SK-N-SH (cell line): ENCODE measurements around the gene CCL16. TPM values are rescaled to one million over a fixed set of nuclear protein-coding genes. Genes with fewer than 3 reads are reported as not detected.

Source experiments
- CTCF ChIA-PET: fragments of 300-600, 350-600 bp; formaldehyde crosslinking; extraction: SDS; loops from one replicate; lab custom pipeline; 2021; lab: Yijun Ruan, JAX
- POLR2A ChIA-PET: fragments of 350-600 bp; sonication (Branson Sonifier 250); formaldehyde crosslinking; extraction: SDS; loops from one replicate; lab custom pipeline; 2020; ENCODE audit warnings: antibody characterized with exemption, inconsistent platforms; lab: Yijun Ruan, JAX
- DNase-seq: peaks from one replicate; pipeline ENCODE4 v3.0.0; 2012
- H2AFZ ChIP-seq: fragments of 200-600 bp; sonication (generic); 2 replicates; pipeline ENCODE4 v1.8.1; 2016; ENCODE audit warnings: antibody characterized with exemption, mild to moderate bottlenecking, low read depth
- H3F3A ChIP-seq: fragments of 200-600 bp; sonication (generic); replicated peaks from 2 replicates; pipeline ENCODE3; 2016; ENCODE audit warnings: antibody characterized with exemption, mild to moderate bottlenecking; ENCODE audit not compliant: insufficient read depth
- H3K27ac ChIP-seq, 2 experiments: fragments of 200-500 bp in 1 of 2; fragments of 200-600 bp in 1 of 2; sonication (Bioruptor generic) in 1 of 2; sonication (generic), shearing (Covaris generic) in 1 of 2; 2 replicates each; pipeline versions ENCODE4 v1.5.1 to v1.6.1; 2014 to 2016; ENCODE audit warnings: low read depth in 2 of 2, inconsistent platforms in 1 of 2, low read length in 1 of 2, mild to moderate bottlenecking in 1 of 2, mixed read lengths in 1 of 2
- H3K27me3 ChIP-seq: fragments of 200-600 bp; sonication (generic), shearing (Covaris generic); 2 replicates; pipeline ENCODE4 v1.6.1; 2016; ENCODE audit warnings: mixed run types; ENCODE audit not compliant: insufficient read depth
- H3K36me3 ChIP-seq, 2 experiments: fragments of 200-500 bp in 1 of 2; fragments of 200-600 bp in 1 of 2; sonication (Bioruptor generic) in 1 of 2; sonication (generic) in 1 of 2; replicated peaks in 1 of 2; 2 replicates each; pipeline versions ENCODE3 to v1.5.1; 2014 to 2016; ENCODE audit warnings: low read length in 1 of 2, mild to moderate bottlenecking in 1 of 2; ENCODE audit not compliant: insufficient read depth in 2 of 2, control insufficient read depth in 1 of 2
- H3K4me1 ChIP-seq, 2 experiments: fragments of 200-500 bp in 1 of 2; fragments of 200-600 bp in 1 of 2; sonication (Bioruptor generic) in 1 of 2; sonication (generic), shearing (Covaris generic) in 1 of 2; 2 replicates each; pipeline versions ENCODE4 v1.5.1 to v1.6.1; 2014 to 2016; ENCODE audit warnings: low read depth in 1 of 2, low read length in 1 of 2, mixed run types in 1 of 2; ENCODE audit not compliant: insufficient read depth in 2 of 2, control insufficient read depth in 1 of 2
- H3K4me2 ChIP-seq: fragments of 200-600 bp; sonication (generic), shearing (Covaris generic); 2 replicates; pipeline ENCODE4 v1.6.1; 2017; ENCODE audit warnings: mixed run types
- H3K4me3 ChIP-seq, 2 experiments: fragments of 200-500 bp in 1 of 2; fragments of 200-600 bp in 1 of 2; sonication (Bioruptor generic) in 1 of 2; sonication (generic), shearing (Covaris generic) in 1 of 2; 2 replicates each; pipeline versions ENCODE4 v1.5.1 to v1.8.1; 2014 to 2016; ENCODE audit warnings: low read depth in 2 of 2, inconsistent platforms in 1 of 2, low read length in 1 of 2, mild to moderate bottlenecking in 1 of 2, mixed read lengths in 1 of 2, moderate library complexity in 1 of 2
- H3K79me2 ChIP-seq: fragments of 200-600 bp; sonication (generic); 2 replicates; pipeline ENCODE4 v1.8.1; 2017; ENCODE audit warnings: mild to moderate bottlenecking; ENCODE audit not compliant: insufficient read depth
- H3K9ac ChIP-seq: fragments of 200-600 bp; sonication (generic); 2 replicates; pipeline ENCODE4 v1.6.1; 2017; ENCODE audit warnings: mixed run types
- H3K9me2 ChIP-seq: fragments of 200-600 bp; sonication (generic); 2 replicates; pipeline ENCODE4 v1.6.1; 2017; ENCODE audit warnings: mixed run types
- H3K9me3 ChIP-seq: fragments of 200-600 bp; sonication (generic); 2 replicates; pipeline ENCODE4 v1.6.1; 2017; ENCODE audit warnings: mixed run types, mild to moderate bottlenecking, moderate library complexity
- H4K20me1 ChIP-seq: fragments of 200-600 bp; sonication (generic); 2 replicates; pipeline ENCODE4 v1.6.1; 2017; ENCODE audit warnings: mild to moderate bottlenecking, mixed run types; ENCODE audit not compliant: insufficient read depth
- CHD2 ChIP-seq: fragments of 150-350 bp; IDR thresholded peaks from 2 replicates; pipeline ENCODE4 v1.6.1; 2018; ENCODE audit warnings: low read length; ENCODE audit not compliant: partially characterized antibody
- EP300 ChIP-seq, 2 experiments: IDR thresholded peaks; 2 replicates each; pipeline versions ENCODE4 v1.4.0 to v1.6.1; 2012; ENCODE audit warnings: borderline replicate concordance in 1 of 2, low read depth in 1 of 2, low read length in 1 of 2
- EZH2phosphoT487 ChIP-seq: fragments of 200-600 bp; sonication (generic); IDR thresholded peaks from 2 replicates; pipeline ENCODE4 v1.6.1; 2017; ENCODE audit warnings: low read depth, mixed run types, mild to moderate bottlenecking, antibody characterized with exemption, moderate library complexity, borderline replicate concordance
- FOSL2 ChIP-seq: IDR thresholded peaks from 2 replicates; pipeline ENCODE4 v1.4.0; 2012; ENCODE audit warnings: low read depth, mild to moderate bottlenecking, moderate library complexity, borderline replicate concordance
- FOXJ3 ChIP-seq: sonication (generic); formaldehyde crosslinking; IDR thresholded peaks from 2 replicates; pipeline ENCODE4 v1.5.1; 2020; ENCODE audit warnings: mild to moderate bottlenecking, missing genetic modification reagents
- GABPA ChIP-seq: IDR thresholded peaks from 2 replicates; pipeline ENCODE4 v1.4.0; 2012; ENCODE audit warnings: low read depth, mild to moderate bottlenecking
- GATA2 ChIP-seq: sonication (generic); formaldehyde crosslinking; IDR thresholded peaks from 2 replicates; pipeline ENCODE4 v1.5.0; 2020; ENCODE audit warnings: mild to moderate bottlenecking, missing genetic modification reagents
- NFIC ChIP-seq: IDR thresholded peaks from 2 replicates; pipeline ENCODE4 v1.4.0; 2012; ENCODE audit warnings: borderline replicate concordance
- RFX5 ChIP-seq: IDR thresholded peaks from 2 replicates; pipeline ENCODE4 v1.6.1; 2012; ENCODE audit warnings: mild to moderate bottlenecking, improper control_type of control experiment, low read length
- SMC3 ChIP-seq: IDR thresholded peaks from 2 replicates; pipeline ENCODE4 v1.6.1; 2012; ENCODE audit warnings: low read depth, low read length, improper control_type of control experiment
- WGBS: methylation state at CpG from one replicate; pipeline ENCODE4 v1.1.6; 2017; ENCODE audit warnings: low lambda C conversion rate; 5-methylcytosine and 5-hydroxymethylcytosine counted together
- polyA plus RNA-seq, 3 experiments: library from polyadenylated mRNA; depleted of rRNA; stranded (reverse); fragments of >200 nt; gene quantifications; 2 replicates each; pipeline ENCODE4 v1.2.3, GENCODE V29; 2012
- TF ChIP-seq, protein P1 (sequence below): IDR thresholded peaks from 2 replicates; pipeline ENCODE4 v1.4.0; 2012; ENCODE audit warnings: low read depth, borderline replicate concordance
- TF ChIP-seq, protein P2 (sequence below): IDR thresholded peaks from 2 replicates; pipeline ENCODE4 v1.4.0; 2012; ENCODE audit warnings: low read depth, borderline replicate concordance
- TF ChIP-seq, protein P3 (sequence below): fragments of 150-350 bp; IDR thresholded peaks from 2 replicates; pipeline ENCODE4 v1.6.1; 2016; ENCODE audit warnings: mild to moderate bottlenecking, low read depth, low read length
- TF ChIP-seq, protein P4 (sequence below): IDR thresholded peaks from 2 replicates; pipeline ENCODE4 v1.6.1; 2012; ENCODE audit warnings: mild to moderate bottlenecking, low read depth, low read length, moderate library complexity
- TF ChIP-seq, protein P5 (sequence below): IDR thresholded peaks from 2 replicates; pipeline ENCODE4 v1.4.0; 2012; ENCODE audit warnings: low read depth
- TF ChIP-seq, protein P6 (sequence below): fragments of 150-350 bp; IDR thresholded peaks from 2 replicates; pipeline ENCODE4 v1.6.1; 2017; ENCODE audit warnings: antibody characterized with exemption, low read length, low read depth, borderline replicate concordance

CCL16 gene
- polyA plus RNA-seq, 1 of the 3 experiments (the other 2 are of a cell fraction): not detected

DNA sequence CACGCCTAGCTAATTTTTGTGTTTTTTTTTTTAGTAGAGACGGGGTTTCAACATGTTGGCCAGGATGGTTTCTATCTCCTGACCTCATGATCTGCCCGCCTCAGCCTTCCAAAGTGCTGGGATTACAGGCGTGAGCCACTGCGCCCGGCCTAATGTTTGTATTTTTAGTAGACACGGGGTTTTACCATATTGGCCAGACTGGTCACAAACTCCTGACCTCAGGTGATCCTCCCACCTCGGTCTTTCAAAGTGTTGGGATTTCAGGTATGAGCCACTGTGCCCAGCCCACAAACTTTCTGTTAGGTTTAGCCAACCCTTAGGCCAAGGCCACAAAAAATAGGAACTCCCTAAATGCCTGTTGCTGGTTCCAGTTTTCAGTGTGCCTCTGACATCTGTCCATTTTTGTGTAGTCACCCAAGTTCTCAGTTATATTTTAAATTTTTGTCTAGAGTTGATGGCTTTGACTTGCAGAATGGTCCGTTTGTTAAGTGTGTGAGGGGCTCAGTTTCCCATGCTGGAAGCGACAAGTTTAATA is 12.7 kb downstream of the CCL16 start (continued):
- TF ChIP-seq EP300 (IDR thresholded peaks at IDR 0.05; ENCODE audit: borderline replicate concordance in 1 of 2, low read depth in 1 of 2, low read length in 1 of 2): no peak
- TF ChIP-seq, protein P1, sequence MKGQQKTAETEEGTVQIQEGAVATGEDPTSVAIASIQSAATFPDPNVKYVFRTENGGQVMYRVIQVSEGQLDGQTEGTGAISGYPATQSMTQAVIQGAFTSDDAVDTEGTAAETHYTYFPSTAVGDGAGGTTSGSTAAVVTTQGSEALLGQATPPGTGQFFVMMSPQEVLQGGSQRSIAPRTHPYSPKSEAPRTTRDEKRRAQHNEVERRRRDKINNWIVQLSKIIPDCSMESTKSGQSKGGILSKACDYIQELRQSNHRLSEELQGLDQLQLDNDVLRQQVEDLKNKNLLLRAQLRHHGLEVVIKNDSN: no peak
- TF ChIP-seq GATA2 (CRISPR knock-in tag): no peak

DNA sequence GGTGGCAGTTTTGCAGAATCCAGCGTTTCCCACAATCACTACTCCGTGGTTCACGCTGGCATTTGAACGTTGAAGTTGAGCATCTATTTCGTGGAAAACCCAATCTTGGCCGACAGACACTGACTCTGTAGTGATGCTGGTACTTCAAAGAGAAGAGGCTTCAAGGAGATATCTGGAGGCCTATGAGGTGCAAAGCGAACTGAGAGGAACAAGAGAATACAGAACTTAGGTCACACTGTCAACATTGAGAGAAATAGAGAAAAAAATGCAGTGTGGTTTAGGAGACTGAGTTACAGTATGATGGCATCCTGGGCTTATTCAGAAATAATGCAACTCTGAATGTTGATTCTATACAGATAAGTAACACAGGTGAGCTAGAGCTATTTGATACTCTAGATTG is 16.0 kb downstream of the CCL16 start:
- Histone ChIP-seq H3K36me3 (no peaks in the 10 kb centered on the region), H3K4me1 (no peaks in the 10 kb centered on the region), H3K4me3 (no peak overlapping the region), H2AFZ (no peak overlapping the region), H4K20me1 (no peaks in the 10 kb centered on the region), H3K27ac (no peak overlapping the region), H3K79me2 (no peaks in the 10 kb centered on the region), H3F3A (no peaks in the 10 kb centered on the region), H3K9me2 (no peaks in the 10 kb centered on the region), H3K4me2 (no peak overlapping the region), H3K9ac (no peak overlapping the region), H3K9me3 (no peaks in the 10 kb centered on the region), H3K27me3 (peaks cover 40% of the 10 kb centered on the region)
- POLR2A ChIA-PET: no interaction called here
- CTCF ChIA-PET: interaction anchor here (1.0 to 2.2 kb wide), 2 partner anchors 11 to 184 kb away, joined by 4 to 10 read pairs; no protein-coding TSS in a partner anchor
- no peak for DNase-seq
- TF ChIP-seq, protein P1: no peak
- TF ChIP-seq, protein P2, sequence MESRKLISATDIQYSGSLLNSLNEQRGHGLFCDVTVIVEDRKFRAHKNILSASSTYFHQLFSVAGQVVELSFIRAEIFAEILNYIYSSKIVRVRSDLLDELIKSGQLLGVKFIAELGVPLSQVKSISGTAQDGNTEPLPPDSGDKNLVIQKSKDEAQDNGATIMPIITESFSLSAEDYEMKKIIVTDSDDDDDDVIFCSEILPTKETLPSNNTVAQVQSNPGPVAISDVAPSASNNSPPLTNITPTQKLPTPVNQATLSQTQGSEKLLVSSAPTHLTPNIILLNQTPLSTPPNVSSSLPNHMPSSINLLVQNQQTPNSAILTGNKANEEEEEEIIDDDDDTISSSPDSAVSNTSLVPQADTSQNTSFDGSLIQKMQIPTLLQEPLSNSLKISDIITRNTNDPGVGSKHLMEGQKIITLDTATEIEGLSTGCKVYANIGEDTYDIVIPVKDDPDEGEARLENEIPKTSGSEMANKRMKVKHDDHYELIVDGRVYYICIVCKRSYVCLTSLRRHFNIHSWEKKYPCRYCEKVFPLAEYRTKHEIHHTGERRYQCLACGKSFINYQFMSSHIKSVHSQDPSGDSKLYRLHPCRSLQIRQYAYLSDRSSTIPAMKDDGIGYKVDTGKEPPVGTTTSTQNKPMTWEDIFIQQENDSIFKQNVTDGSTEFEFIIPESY: no peak
- TF ChIP-seq, protein P3, sequence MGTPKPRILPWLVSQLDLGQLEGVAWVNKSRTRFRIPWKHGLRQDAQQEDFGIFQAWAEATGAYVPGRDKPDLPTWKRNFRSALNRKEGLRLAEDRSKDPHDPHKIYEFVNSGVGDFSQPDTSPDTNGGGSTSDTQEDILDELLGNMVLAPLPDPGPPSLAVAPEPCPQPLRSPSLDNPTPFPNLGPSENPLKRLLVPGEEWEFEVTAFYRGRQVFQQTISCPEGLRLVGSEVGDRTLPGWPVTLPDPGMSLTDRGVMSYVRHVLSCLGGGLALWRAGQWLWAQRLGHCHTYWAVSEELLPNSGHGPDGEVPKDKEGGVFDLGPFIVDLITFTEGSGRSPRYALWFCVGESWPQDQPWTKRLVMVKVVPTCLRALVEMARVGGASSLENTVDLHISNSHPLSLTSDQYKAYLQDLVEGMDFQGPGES: no peak
- TF ChIP-seq, protein P4, sequence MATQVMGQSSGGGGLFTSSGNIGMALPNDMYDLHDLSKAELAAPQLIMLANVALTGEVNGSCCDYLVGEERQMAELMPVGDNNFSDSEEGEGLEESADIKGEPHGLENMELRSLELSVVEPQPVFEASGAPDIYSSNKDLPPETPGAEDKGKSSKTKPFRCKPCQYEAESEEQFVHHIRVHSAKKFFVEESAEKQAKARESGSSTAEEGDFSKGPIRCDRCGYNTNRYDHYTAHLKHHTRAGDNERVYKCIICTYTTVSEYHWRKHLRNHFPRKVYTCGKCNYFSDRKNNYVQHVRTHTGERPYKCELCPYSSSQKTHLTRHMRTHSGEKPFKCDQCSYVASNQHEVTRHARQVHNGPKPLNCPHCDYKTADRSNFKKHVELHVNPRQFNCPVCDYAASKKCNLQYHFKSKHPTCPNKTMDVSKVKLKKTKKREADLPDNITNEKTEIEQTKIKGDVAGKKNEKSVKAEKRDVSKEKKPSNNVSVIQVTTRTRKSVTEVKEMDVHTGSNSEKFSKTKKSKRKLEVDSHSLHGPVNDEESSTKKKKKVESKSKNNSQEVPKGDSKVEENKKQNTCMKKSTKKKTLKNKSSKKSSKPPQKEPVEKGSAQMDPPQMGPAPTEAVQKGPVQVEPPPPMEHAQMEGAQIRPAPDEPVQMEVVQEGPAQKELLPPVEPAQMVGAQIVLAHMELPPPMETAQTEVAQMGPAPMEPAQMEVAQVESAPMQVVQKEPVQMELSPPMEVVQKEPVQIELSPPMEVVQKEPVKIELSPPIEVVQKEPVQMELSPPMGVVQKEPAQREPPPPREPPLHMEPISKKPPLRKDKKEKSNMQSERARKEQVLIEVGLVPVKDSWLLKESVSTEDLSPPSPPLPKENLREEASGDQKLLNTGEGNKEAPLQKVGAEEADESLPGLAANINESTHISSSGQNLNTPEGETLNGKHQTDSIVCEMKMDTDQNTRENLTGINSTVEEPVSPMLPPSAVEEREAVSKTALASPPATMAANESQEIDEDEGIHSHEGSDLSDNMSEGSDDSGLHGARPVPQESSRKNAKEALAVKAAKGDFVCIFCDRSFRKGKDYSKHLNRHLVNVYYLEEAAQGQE: no peak
- TF ChIP-seq, protein P5, sequence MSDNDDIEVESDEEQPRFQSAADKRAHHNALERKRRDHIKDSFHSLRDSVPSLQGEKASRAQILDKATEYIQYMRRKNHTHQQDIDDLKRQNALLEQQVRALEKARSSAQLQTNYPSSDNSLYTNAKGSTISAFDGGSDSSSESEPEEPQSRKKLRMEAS: no peak
- TF ChIP-seq CHD2 (no peak), GABPA (no peak), GATA2 (CRISPR knock-in tag) (no peak), FOXJ3 (CRISPR knock-in tag) (no peak), SMC3 (no peak), NFIC (no peak), RFX5 (no peak), FOSL2 (no peak), EZH2phosphoT487 (no peak)
- TF ChIP-seq, protein P6, sequence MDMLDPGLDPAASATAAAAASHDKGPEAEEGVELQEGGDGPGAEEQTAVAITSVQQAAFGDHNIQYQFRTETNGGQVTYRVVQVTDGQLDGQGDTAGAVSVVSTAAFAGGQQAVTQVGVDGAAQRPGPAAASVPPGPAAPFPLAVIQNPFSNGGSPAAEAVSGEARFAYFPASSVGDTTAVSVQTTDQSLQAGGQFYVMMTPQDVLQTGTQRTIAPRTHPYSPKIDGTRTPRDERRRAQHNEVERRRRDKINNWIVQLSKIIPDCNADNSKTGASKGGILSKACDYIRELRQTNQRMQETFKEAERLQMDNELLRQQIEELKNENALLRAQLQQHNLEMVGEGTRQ: no peak
- 67% methylated on average over 7 of the region's 7 CpGs for whole genome bisulfite sequencing
